ENCODE data around the gene ADGRF1.

ADGRF1 gene

GRCh38 chr6:47026679-47027078 is 15.5 kb downstream of the ADGRF1 start:
- no peak for DNase-seq (ENCODE audit: low spot score in 2 of 2)
- H3K36me3 ChIP-seq (replicated peaks): no peaks in the 10 kb centered on the region
- H3K4me3 ChIP-seq: no peak overlapping the region
- H3K4me1 ChIP-seq: no peaks in the 10 kb centered on the region
- no peaks in the 10 kb centered on the region for H3K27me3 ChIP-seq (ENCODE audit: low read depth)
- no peaks in the 10 kb centered on the region for H3K9me3 ChIP-seq
- in situ Hi-C loops (cut with MboI; ENCODE audit: low sequenced_read_pairs): no loop called here

GRCh38 chr6:47023573-47023972 is 18.6 kb downstream of the ADGRF1 start:
- Histone ChIP-seq H3K9me3 (no peaks in the 10 kb centered on the region), H3K4me3 (no peak overlapping the region), H3K36me3 (replicated peaks) (no peaks in the 10 kb centered on the region), H3K27me3 (ENCODE audit: low read depth) (no peaks in the 10 kb centered on the region), H3K4me1 (no peaks in the 10 kb centered on the region)
- no peak for DNase-seq (ENCODE audit: low spot score in 2 of 2)
- in situ Hi-C loops (cut with MboI; ENCODE audit: low sequenced_read_pairs): no loop called here

GRCh38 chr6:47022191-47022590 is 19.9 kb downstream of the ADGRF1 start:
- Histone ChIP-seq H3K4me3 (no peak overlapping the region), H3K36me3 (replicated peaks) (no peaks in the 10 kb centered on the region), H3K27me3 (ENCODE audit: low read depth) (no peaks in the 10 kb centered on the region), H3K4me1 (no peaks in the 10 kb centered on the region), H3K9me3 (no peaks in the 10 kb centered on the region)
- in situ Hi-C loops (cut with MboI; ENCODE audit: low sequenced_read_pairs): no loop called here
- no peak for DNase-seq (ENCODE audit: low spot score in 2 of 2)

- H3K4me3 ChIP-seq: no peak overlapping the region
- H3K9me3 ChIP-seq: no peaks in the 10 kb centered on the region
- no peaks in the 10 kb centered on the region for H3K27me3 ChIP-seq (ENCODE audit: low read depth)
- in situ Hi-C loops (cut with MboI; ENCODE audit: low sequenced_read_pairs): no loop called here
- no peaks in the 10 kb centered on the region for H3K36me3 ChIP-seq (replicated peaks)
- DNase-seq (ENCODE audit: low spot score in 2 of 2): no peak
- no peaks in the 10 kb centered on the region for H3K4me1 ChIP-seq
Observed at GRCh38 chr6:47019941-47020340, 22.2 kb downstream of the ADGRF1 start.

GRCh38 chr6:47016909-47017308 is 25.2 kb downstream of the ADGRF1 start:
- Histone ChIP-seq H3K27me3 (ENCODE audit: low read depth) (no peaks in the 10 kb centered on the region), H3K9me3 (no peaks in the 10 kb centered on the region), H3K4me3 (no peak overlapping the region), H3K36me3 (replicated peaks) (no peaks in the 10 kb centered on the region), H3K4me1 (no peaks in the 10 kb centered on the region)
- in situ Hi-C loops (cut with MboI; ENCODE audit: low sequenced_read_pairs): no loop called here
- no peak for DNase-seq (ENCODE audit: low spot score in 2 of 2)

GRCh38 chr6:47016261-47016660 is 25.9 kb downstream of the ADGRF1 start:
- no peak for DNase-seq (ENCODE audit: low spot score in 2 of 2)
- Histone ChIP-seq H3K4me1 (no peaks in the 10 kb centered on the region), H3K4me3 (no peak overlapping the region), H3K27me3 (ENCODE audit: low read depth) (no peaks in the 10 kb centered on the region), H3K9me3 (no peaks in the 10 kb centered on the region), H3K36me3 (replicated peaks) (no peaks in the 10 kb centered on the region)
- in situ Hi-C loops (cut with MboI; ENCODE audit: low sequenced_read_pairs): no loop called here

GRCh38 chr6:47014401-47014800 is 27.7 kb downstream of the ADGRF1 start:
- no peaks in the 10 kb centered on the region for H3K36me3 ChIP-seq (replicated peaks)
- no peaks in the 10 kb centered on the region for H3K27me3 ChIP-seq (ENCODE audit: low read depth)
- no peaks in the 10 kb centered on the region for H3K9me3 ChIP-seq
- H3K4me1 ChIP-seq: no peaks in the 10 kb centered on the region
- no peak overlapping the region for H3K4me3 ChIP-seq
- in situ Hi-C loops (cut with MboI; ENCODE audit: low sequenced_read_pairs): no loop called here
- DNase-seq (ENCODE audit: low spot score in 2 of 2): no peak

GRCh38 chr6:47009583-47009982 is 32.5 kb downstream of the ADGRF1 start:
- in situ Hi-C loops (cut with MboI; ENCODE audit: low sequenced_read_pairs): no loop called here
- DNase-seq (ENCODE audit: low spot score in 2 of 2): no peak
- no peaks in the 10 kb centered on the region for H3K9me3 ChIP-seq
- no peaks in the 10 kb centered on the region for H3K4me1 ChIP-seq
- no peaks in the 10 kb centered on the region for H3K36me3 ChIP-seq (replicated peaks)
- H3K27me3 ChIP-seq (ENCODE audit: low read depth): 0 out of 2 replicates have a peak, but pooled peaks cover 6% of the 10 kb centered on the region
- no peak overlapping the region for H3K4me3 ChIP-seq

GRCh38 chr6:47008397-47008763 is 33.8 kb downstream of the ADGRF1 start:
- H3K9me3 ChIP-seq: no peaks in the 10 kb centered on the region
- H3K4me1 ChIP-seq: no peaks in the 10 kb centered on the region
- in situ Hi-C loops (cut with MboI; ENCODE audit: low sequenced_read_pairs): no loop called here
- no peaks in the 10 kb centered on the region for H3K36me3 ChIP-seq (replicated peaks)
- 0 out of 2 replicates have a peak, but pooled peaks cover 6% of the 10 kb centered on the region for H3K27me3 ChIP-seq (ENCODE audit: low read depth)
- no peak overlapping the region for H3K4me3 ChIP-seq
- DNase-seq (ENCODE audit: low spot score in 2 of 2): no peak

GRCh38 chr6:47007657-47008396 is 34.3 kb downstream of the ADGRF1 start:
- in situ Hi-C loops (cut with MboI; ENCODE audit: low sequenced_read_pairs): no loop called here
- DNase-seq (ENCODE audit: low spot score in 2 of 2): no peak
- no peaks in the 10 kb centered on the region for H3K9me3 ChIP-seq

GRCh38 chr6:47005486-47005885 is 36.6 kb downstream of the ADGRF1 start:
- H3K27me3 ChIP-seq (ENCODE audit: low read depth): 0 out of 2 replicates have a peak, but pooled peaks cover 6% of the 10 kb centered on the region
- no peak for DNase-seq (ENCODE audit: low spot score in 2 of 2)
- no peaks in the 10 kb centered on the region for H3K4me1 ChIP-seq
- in situ Hi-C loops (cut with MboI; ENCODE audit: low sequenced_read_pairs): no loop called here
- H3K4me3 ChIP-seq: no peak overlapping the region
- no peaks in the 10 kb centered on the region for H3K9me3 ChIP-seq
- H3K36me3 ChIP-seq (replicated peaks): no peaks in the 10 kb centered on the region

More at GRCh38 chr6:47007657-47008396, 34.3 kb downstream of the ADGRF1 start:
- Histone ChIP-seq H3K4me3 (no peak overlapping the region), H3K27me3 (ENCODE audit: low read depth) (0 out of 2 replicates have a peak, but pooled peaks cover 6% of the 10 kb centered on the region), H3K4me1 (no peaks in the 10 kb centered on the region), H3K36me3 (replicated peaks) (no peaks in the 10 kb centered on the region)

GRCh38 chr6:47004463-47004862 is 37.7 kb downstream of the ADGRF1 start:
- DNase-seq (ENCODE audit: low spot score in 2 of 2): no peak
- in situ Hi-C loops (cut with MboI; ENCODE audit: low sequenced_read_pairs): no loop called here
- no peak overlapping the region for H3K4me3 ChIP-seq
- no peaks in the 10 kb centered on the region for H3K9me3 ChIP-seq
- H3K4me1 ChIP-seq: no peaks in the 10 kb centered on the region
- 0 out of 2 replicates have a peak, but pooled peaks cover 6% of the 10 kb centered on the region for H3K27me3 ChIP-seq (ENCODE audit: low read depth)
- H3K36me3 ChIP-seq (replicated peaks): no peaks in the 10 kb centered on the region

GRCh38 chr6:47000842-47001241 is 41.3 kb downstream of the ADGRF1 start:
- in situ Hi-C loops (cut with MboI; ENCODE audit: low sequenced_read_pairs): no loop called here
- Histone ChIP-seq H3K36me3 (replicated peaks) (no peaks in the 10 kb centered on the region), H3K4me1 (no peaks in the 10 kb centered on the region), H3K4me3 (no peak overlapping the region), H3K9me3 (no peaks in the 10 kb centered on the region), H3K27me3 (ENCODE audit: low read depth) (0 out of 2 replicates have a peak, but pooled peaks cover 3% of the 10 kb centered on the region)
- no peak for DNase-seq (ENCODE audit: low spot score in 2 of 2)

- Histone ChIP-seq H3K27me3 (ENCODE audit: low read depth) (no peaks in the 10 kb centered on the region), H3K4me3 (no peak overlapping the region), H3K4me1 (no peaks in the 10 kb centered on the region), H3K36me3 (replicated peaks) (no peaks in the 10 kb centered on the region), H3K9me3 (no peaks in the 10 kb centered on the region)
- in situ Hi-C loops (cut with MboI; ENCODE audit: low sequenced_read_pairs): loop anchor here (25.0 kb wide), 1 partner anchor 136 kb away; no protein-coding TSS in a partner anchor
- DNase-seq (ENCODE audit: low spot score in 2 of 2): no peak
Observed at GRCh38 chr6:46998436-46999017, 43.6 kb downstream of the ADGRF1 start.

All from HAP-1 (cell line).